ENCODE measurements around the gene SPTBN4. TPM values are rescaled to one million over a fixed set of nuclear protein-coding genes. Genes with fewer than 3 reads are reported as not detected.
A peak's percentile ranks its signal among the peaks of the same experiment; 100 is the strongest.
"Not testable (repeated sequence)": the region's sequence is repeated elsewhere in the genome, so short reads cannot be mapped to it uniquely, and the experiment has no call there.

The SPTBN4 gene
- polyA plus RNA-seq, 4 donors, result 1.0 to 2.0 (median 1.6) TPM

- no peak for DNase-seq (ENCODE audit: low read depth in 4 of 4, low spot score in 3 of 4)
Measured at GRCh38 chr19:40525234-40526051, 58.6 kb downstream of the SPTBN4 start.

- no peak for DNase-seq (ENCODE audit: low read depth in 4 of 4, low spot score in 3 of 4)
Measured at GRCh38 chr19:40528078-40528477, 61.3 kb downstream of the SPTBN4 start.

- no peak for DNase-seq (ENCODE audit: low read depth in 4 of 4, low spot score in 3 of 4)
Measured at GRCh38 chr19:40528533-40529092, 61.8 kb downstream of the SPTBN4 start.

- DNase-seq (ENCODE audit: low read depth in 4 of 4, low spot score in 3 of 4), result peak in 3 of 4 donors; percentile 66 to 86 (median 67)
Measured at GRCh38 chr19:40529093-40529954, 62.5 kb downstream of the SPTBN4 start.

GRCh38 chr19:40530091-40530901 is 63.5 kb downstream of the SPTBN4 start:
- DNase-seq (ENCODE audit: low read depth in 4 of 4, low spot score in 3 of 4), result no peak

GRCh38 chr19:40533508-40533907 is 66.7 kb downstream of the SPTBN4 start:
- no peak for DNase-seq (ENCODE audit: low read depth in 4 of 4, low spot score in 3 of 4)

GRCh38 chr19:40534148-40534547 is 67.3 kb downstream of the SPTBN4 start:
- DNase-seq (ENCODE audit: low read depth in 4 of 4, low spot score in 3 of 4), result no peak

GRCh38 chr19:40539070-40539469 is 72.3 kb downstream of the SPTBN4 start:
- no peak for DNase-seq (ENCODE audit: low read depth in 4 of 4, low spot score in 3 of 4)

GRCh38 chr19:40542202-40542859 is 75.5 kb downstream of the SPTBN4 start:
- peak in 2 of 4 donors; percentile 60 for DNase-seq (ENCODE audit: low read depth in 4 of 4, low spot score in 3 of 4)

GRCh38 chr19:40543029-40543597 is 76.3 kb downstream of the SPTBN4 start:
- no peak for DNase-seq (ENCODE audit: low read depth in 4 of 4, low spot score in 3 of 4)

GRCh38 chr19:40546153-40546841 is 79.5 kb downstream of the SPTBN4 start:
- DNase-seq (ENCODE audit: low read depth in 4 of 4, low spot score in 3 of 4), result not testable (repeated sequence)

- not testable (repeated sequence) for DNase-seq (ENCODE audit: low read depth in 4 of 4, low spot score in 3 of 4)
Measured at GRCh38 chr19:40547190-40547589, 80.4 kb downstream of the SPTBN4 start.

- no peak for DNase-seq (ENCODE audit: low read depth in 4 of 4, low spot score in 3 of 4)
Measured at GRCh38 chr19:40547836-40548235, 81.0 kb downstream of the SPTBN4 start.

GRCh38 chr19:40549007-40549708 is 82.4 kb downstream of the SPTBN4 start:
- peak in 1 of 4 donors; percentile 37 for DNase-seq (ENCODE audit: low read depth in 4 of 4, low spot score in 3 of 4)

- DNase-seq (ENCODE audit: low read depth in 4 of 4, low spot score in 3 of 4), result no peak
Measured at GRCh38 chr19:40550951-40551350, 84.2 kb downstream of the SPTBN4 start.

GRCh38 chr19:40552848-40553247 is 86.0 kb downstream of the SPTBN4 start:
- DNase-seq (ENCODE audit: low read depth in 4 of 4, low spot score in 3 of 4), result no peak

GRCh38 chr19:40553885-40554857 is 87.4 kb downstream of the SPTBN4 start:
- DNase-seq (ENCODE audit: low read depth in 4 of 4, low spot score in 3 of 4), result no peak
